GM12892 (cell line): ENCODE measurements around the gene ADAM11.

Experiments
- POLR2A ChIP-seq: IDR thresholded peaks from 2 replicates; pipeline ENCODE4 v1.6.1; 2011; ENCODE audit warnings: low read depth, low read length, control low read depth
- POLR2AphosphoS5 ChIP-seq: IDR thresholded peaks from 2 replicates; pipeline ENCODE4 v1.6.1; 2011; ENCODE audit warnings: low read depth, low read length, control low read depth

- TF ChIP-seq POLR2A (no peak), POLR2AphosphoS5 (no peak)
Observed at GRCh38 chr17:44780845-44781480, 22.2 kb downstream of the ADAM11 start.
